ENCODE measurements around the gene NOS3. TPM values are rescaled to one million over a fixed set of nuclear protein-coding genes. Genes with fewer than 3 reads are reported as not detected.
A peak's percentile ranks its signal among the peaks of the same experiment; 100 is the strongest.

The NOS3 gene
- total and polyA plus RNA-seq, 2 of the 13 experiments (the other 11 are each of a cell fraction or from before 2014, with no cell fraction given): 3.7 to 7.5 TPM

- TF ChIP-seq REST (IDR thresholded peaks at IDR 0.05; ENCODE audit: borderline replicate concordance in 1 of 2, low read depth in 1 of 2, low read length in 2 of 2): no peak
- 0 out of 2 replicates have a peak, but pooled peaks have one; percentile 57 for TF ChIP-seq ZBTB20 (CRISPR knock-in tag; IDR thresholded peaks at IDR 0.05; ENCODE audit: borderline replicate concordance, low read depth)
- TF ChIP-seq GZF1 (CRISPR knock-in tag; IDR thresholded peaks at IDR 0.05): no peak
- peak; percentile 46 for TF ChIP-seq RAD21 (CRISPR knock-in tag; IDR thresholded peaks at IDR 0.05)
- peak; percentile 51 for TF ChIP-seq FOXA3 (CRISPR knock-in tag; IDR thresholded peaks at IDR 0.05)
- no peak for TF ChIP-seq MTF1 (CRISPR knock-in tag; IDR thresholded peaks at IDR 0.05)
- TF ChIP-seq NCOA2 (CRISPR knock-in tag; IDR thresholded peaks at IDR 0.05): peak; percentile 42; the same call in 1 of the 2 replicates
- TF ChIP-seq, protein P1, sequence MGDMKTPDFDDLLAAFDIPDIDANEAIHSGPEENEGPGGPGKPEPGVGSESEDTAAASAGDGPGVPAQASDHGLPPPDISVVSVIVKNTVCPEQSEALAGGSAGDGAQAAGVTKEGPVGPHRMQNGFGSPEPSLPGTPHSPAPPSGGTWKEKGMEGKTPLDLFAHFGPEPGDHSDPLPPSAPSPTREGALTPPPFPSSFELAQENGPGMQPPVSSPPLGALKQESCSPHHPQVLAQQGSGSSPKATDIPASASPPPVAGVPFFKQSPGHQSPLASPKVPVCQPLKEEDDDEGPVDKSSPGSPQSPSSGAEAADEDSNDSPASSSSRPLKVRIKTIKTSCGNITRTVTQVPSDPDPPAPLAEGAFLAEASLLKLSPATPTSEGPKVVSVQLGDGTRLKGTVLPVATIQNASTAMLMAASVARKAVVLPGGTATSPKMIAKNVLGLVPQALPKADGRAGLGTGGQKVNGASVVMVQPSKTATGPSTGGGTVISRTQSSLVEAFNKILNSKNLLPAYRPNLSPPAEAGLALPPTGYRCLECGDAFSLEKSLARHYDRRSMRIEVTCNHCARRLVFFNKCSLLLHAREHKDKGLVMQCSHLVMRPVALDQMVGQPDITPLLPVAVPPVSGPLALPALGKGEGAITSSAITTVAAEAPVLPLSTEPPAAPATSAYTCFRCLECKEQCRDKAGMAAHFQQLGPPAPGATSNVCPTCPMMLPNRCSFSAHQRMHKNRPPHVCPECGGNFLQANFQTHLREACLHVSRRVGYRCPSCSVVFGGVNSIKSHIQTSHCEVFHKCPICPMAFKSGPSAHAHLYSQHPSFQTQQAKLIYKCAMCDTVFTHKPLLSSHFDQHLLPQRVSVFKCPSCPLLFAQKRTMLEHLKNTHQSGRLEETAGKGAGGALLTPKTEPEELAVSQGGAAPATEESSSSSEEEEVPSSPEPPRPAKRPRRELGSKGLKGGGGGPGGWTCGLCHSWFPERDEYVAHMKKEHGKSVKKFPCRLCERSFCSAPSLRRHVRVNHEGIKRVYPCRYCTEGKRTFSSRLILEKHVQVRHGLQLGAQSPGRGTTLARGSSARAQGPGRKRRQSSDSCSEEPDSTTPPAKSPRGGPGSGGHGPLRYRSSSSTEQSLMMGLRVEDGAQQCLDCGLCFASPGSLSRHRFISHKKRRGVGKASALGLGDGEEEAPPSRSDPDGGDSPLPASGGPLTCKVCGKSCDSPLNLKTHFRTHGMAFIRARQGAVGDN (CRISPR knock-in tag; IDR thresholded peaks at IDR 0.05): peak; percentile 80
- 0 out of 2 replicates have a peak, but pooled peaks have one; percentile 41 for TF ChIP-seq ZNF609 (CRISPR knock-in tag; IDR thresholded peaks at IDR 0.05; ENCODE audit: borderline replicate concordance)
- TF ChIP-seq KLF13 (CRISPR knock-in tag; IDR thresholded peaks at IDR 0.05): no peak
- TF ChIP-seq ZBTB46 (CRISPR knock-in tag; IDR thresholded peaks at IDR 0.05; ENCODE audit: borderline replicate concordance): no peak
- 0 out of 2 replicates have a peak, but pooled peaks have one; percentile 16 for TF ChIP-seq ZNF264 (CRISPR knock-in tag; IDR thresholded peaks at IDR 0.05)
- TF ChIP-seq MAX (IDR thresholded peaks at IDR 0.05): peak; percentile 58
These were observed 17.9 kb downstream of the NOS3 start (continued) for GRCh38 chr7:151008511-151009323.
